GM13977 (cell line): ENCODE results near the gene SPON1.

Source experiments
- DNase-seq: peaks from one replicate; pipeline ENCODE4 v3.0.0; 2012; ENCODE audit warnings: low spot score
- in situ Hi-C: fragments of 300-500 bp; cut with MboI; formaldehyde crosslinking; loops from one replicate; pipeline ENCODE4 v1.12.0; 2022; ENCODE audit warnings: low sequenced_read_pairs, low pct_unique_long_range_greater_than_20kb, mixed read lengths, inconsistent platforms; ENCODE audit not compliant: unreplicated experiment
- TF ChIP-seq, protein P1 (sequence below): IDR thresholded peaks from 2 replicates; pipeline ENCODE4 v1.5.1; 2012; ENCODE audit warnings: mild to moderate bottlenecking, control low read depth; ENCODE audit not compliant: insufficient read depth; ENCODE audit errors: extremely low read depth, missing control alignments

SPON1 gene

GRCh38 chr11:14137284-14137683, 174.8 kb downstream of the SPON1 start:
- no peak for DNase-seq
- in situ Hi-C loops, result no loop called here
- TF ChIP-seq, protein P1, sequence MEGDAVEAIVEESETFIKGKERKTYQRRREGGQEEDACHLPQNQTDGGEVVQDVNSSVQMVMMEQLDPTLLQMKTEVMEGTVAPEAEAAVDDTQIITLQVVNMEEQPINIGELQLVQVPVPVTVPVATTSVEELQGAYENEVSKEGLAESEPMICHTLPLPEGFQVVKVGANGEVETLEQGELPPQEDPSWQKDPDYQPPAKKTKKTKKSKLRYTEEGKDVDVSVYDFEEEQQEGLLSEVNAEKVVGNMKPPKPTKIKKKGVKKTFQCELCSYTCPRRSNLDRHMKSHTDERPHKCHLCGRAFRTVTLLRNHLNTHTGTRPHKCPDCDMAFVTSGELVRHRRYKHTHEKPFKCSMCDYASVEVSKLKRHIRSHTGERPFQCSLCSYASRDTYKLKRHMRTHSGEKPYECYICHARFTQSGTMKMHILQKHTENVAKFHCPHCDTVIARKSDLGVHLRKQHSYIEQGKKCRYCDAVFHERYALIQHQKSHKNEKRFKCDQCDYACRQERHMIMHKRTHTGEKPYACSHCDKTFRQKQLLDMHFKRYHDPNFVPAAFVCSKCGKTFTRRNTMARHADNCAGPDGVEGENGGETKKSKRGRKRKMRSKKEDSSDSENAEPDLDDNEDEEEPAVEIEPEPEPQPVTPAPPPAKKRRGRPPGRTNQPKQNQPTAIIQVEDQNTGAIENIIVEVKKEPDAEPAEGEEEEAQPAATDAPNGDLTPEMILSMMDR, result no peak

GRCh38 chr11:14140991-14141390, 178.5 kb downstream of the SPON1 start:
- TF ChIP-seq, protein P1, result no peak
- in situ Hi-C loops, result no loop called here
- no peak for DNase-seq

DNA sequence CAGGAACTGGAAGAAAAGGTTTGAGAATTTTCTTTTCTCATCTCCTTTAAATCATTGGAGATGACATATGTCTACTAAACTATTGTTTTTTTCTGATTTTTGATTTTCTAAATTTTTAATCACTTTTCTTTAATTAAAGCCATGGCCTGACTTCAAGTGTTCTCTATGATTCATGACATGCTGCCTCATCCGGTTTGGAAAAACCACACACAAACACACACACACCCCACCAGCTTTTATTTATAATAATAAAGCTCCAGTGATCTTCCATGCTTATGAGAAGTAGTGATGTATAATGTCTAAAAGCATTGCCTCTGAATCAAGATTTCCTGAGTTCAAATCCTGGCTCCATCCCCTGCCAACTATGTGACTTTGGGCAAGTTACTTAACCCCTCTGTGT, 179.2 kb downstream of the SPON1 start:
- TF ChIP-seq, protein P1, result no peak
- DNase-seq, result no peak
- in situ Hi-C loops, result no loop called here

GRCh38 chr11:14144934-14145333, 182.4 kb downstream of the SPON1 start:
- TF ChIP-seq, protein P1, result no peak
- no peak for DNase-seq
- in situ Hi-C loops, result no loop called here

DNA sequence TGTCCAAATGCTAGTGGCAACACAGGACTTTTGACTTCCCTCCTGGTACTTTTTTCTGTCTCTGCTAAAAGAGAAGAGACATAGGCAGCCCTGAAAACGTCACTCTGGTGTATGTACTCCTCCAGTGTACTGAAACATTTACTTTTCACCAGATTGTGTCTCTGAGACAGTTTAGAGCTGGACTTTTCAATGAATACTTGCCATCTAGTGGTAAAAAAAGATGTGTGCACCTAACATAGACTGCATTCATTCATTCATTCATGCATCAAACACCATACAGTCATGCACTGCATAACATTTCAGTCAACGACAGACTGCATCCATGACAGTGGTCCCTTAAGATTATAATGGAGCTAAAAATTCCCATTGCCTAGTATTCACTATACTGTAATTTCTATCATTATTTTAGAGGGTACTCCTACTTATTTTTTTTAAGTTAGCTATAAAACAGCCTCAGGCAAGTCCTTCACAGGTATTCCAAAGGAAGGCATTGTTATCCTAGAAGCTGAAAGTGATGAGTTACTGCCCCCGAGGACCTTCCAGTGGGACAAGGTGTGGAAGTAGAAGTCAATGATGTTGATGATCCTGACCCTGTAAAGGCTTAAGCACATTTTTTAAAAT, 186.2 kb downstream of the SPON1 start:
- in situ Hi-C loops, result no loop called here
- TF ChIP-seq, protein P1, result peak; percentile 51
- DNase-seq, result no peak

DNA sequence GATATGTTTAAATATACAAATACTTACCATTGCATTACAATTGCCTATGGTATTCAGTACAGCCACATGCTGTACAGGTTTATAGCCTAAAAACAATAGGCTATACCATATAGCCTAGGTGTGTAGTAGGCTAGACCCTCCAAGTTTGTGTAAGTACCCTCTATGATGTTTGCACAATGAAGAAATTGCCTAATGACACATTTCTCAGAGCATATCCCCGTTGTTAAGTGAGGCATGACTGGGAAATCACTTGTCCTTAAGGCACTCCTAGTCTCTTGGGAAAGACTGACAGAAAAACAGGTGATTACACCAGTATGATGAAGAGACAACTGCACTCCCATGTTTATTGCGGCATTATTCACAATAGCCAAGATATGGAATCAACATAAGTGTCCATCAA, 187.2 kb downstream of the SPON1 start:
- in situ Hi-C loops, result no loop called here
- DNase-seq, result no peak
- TF ChIP-seq, protein P1, result no peak
